A549 (cell line): ENCODE results near the gene HSPB7. TPM values are rescaled to one million over a fixed set of nuclear protein-coding genes. Genes with fewer than 3 reads are reported as not detected.
"Not testable (repeated sequence)": the region's sequence is repeated elsewhere in the genome, so short reads cannot be mapped to it uniquely, and the experiment has no call there.

Source experiments
- ATAC-seq, 2 experiments: fragments of 200-7000 bp in 1 of 2; fragments of >200 bp in 1 of 2; cut with Nextera tagmentation in 1 of 2; cut with Tn5 transposase in 1 of 2; 3 replicates each; pipeline versions ENCODE4 v1.8.0 to v1.9.1; 2018 to 2020; ENCODE audit warnings: mild to moderate bottlenecking in 1 of 2, moderate library complexity in 1 of 2
- CTCF ChIA-PET: fragments of 300-600 bp; sonication (Branson Sonifier 250); formaldehyde crosslinking; extraction: SDS; loops from one replicate; lab custom pipeline; 2021; ENCODE audit warnings: antibody characterized with exemption, inconsistent platforms; lab: Yijun Ruan, JAX
- POLR2A ChIA-PET: fragments of 350-600 bp; formaldehyde crosslinking; extraction: SDS; loops from one replicate; lab custom pipeline; 2021; ENCODE audit warnings: antibody characterized with exemption, inconsistent platforms; lab: Yijun Ruan, JAX
- DNase-seq, 2 experiments: peaks; one replicate each; pipeline versions ENCODE4 v3.0.0 to v3.0.0-alpha.2; 2011 to 2016; ENCODE audit warnings: low read depth in 1 of 2, low spot score in 1 of 2
- FAIRE-seq: peaks from 2 replicates; lab custom pipeline; 2011; peaks lifted over from hg19 to GRCh38; lab: Jason Lieb, UNC
- H3K27ac ChIP-seq, 2 experiments: fragments of >200 bp; sonication (Bioruptor Twin); formaldehyde crosslinking; 3 replicates each; pipeline ENCODE4 v1.5.1; 2016 to 2017
- H3K4me1 ChIP-seq: fragments of >200 bp; sonication (Bioruptor Twin); formaldehyde crosslinking; 3 replicates; pipeline ENCODE4 v1.6.1; 2016
- H3K4me2 ChIP-seq: fragments of >200 bp; sonication (Bioruptor Twin); formaldehyde crosslinking; 3 replicates; pipeline ENCODE4 v1.6.1; 2016
- H3K4me3 ChIP-seq: fragments of >200 bp; sonication (Bioruptor Twin); formaldehyde crosslinking; 3 replicates; pipeline ENCODE4 v1.5.1; 2016
- H3K9me3 ChIP-seq: fragments of >200 bp; sonication (Bioruptor Twin); formaldehyde crosslinking; 3 replicates; pipeline ENCODE4 v1.6.1; 2016
- CBX8 ChIP-seq: fragments of 200-600 bp; sonication (generic); IDR thresholded peaks from 2 replicates; pipeline ENCODE4 v1.6.1; 2016
- CHD2 ChIP-seq: fragments of 150-350 bp; IDR thresholded peaks from 2 replicates; pipeline ENCODE4 v1.6.1; 2014; ENCODE audit warnings: low read length; ENCODE audit not compliant: partially characterized antibody
- CTCF ChIP-seq: fragments of >200 bp; sonication (Bioruptor Twin); formaldehyde crosslinking; IDR thresholded peaks from 3 replicates; pipeline ENCODE4 v1.5.1; 2016
- E2F6 ChIP-seq: IDR thresholded peaks from 2 replicates; pipeline ENCODE4 v1.6.1; 2012; ENCODE audit warnings: low read depth, borderline replicate concordance
- ESRRA ChIP-seq: fragments of 150-350 bp; IDR thresholded peaks from 2 replicates; pipeline ENCODE4 v1.6.1; 2014; ENCODE audit warnings: mild to moderate bottlenecking, low read length, borderline replicate concordance
- FOSB ChIP-seq: fragments of 250-450 bp; sonication (Bioruptor Pico); IDR thresholded peaks from 2 replicates; pipeline ENCODE4 v1.5.0; 2020; ENCODE audit warnings: mild to moderate bottlenecking, moderate library complexity
- FOSL2 ChIP-seq, 2 experiments: fragments of 450-650 bp in 1 of 2; fragments of >200 bp in 1 of 2; sonication (Bioruptor Twin) in 1 of 2; formaldehyde crosslinking; IDR thresholded peaks; 2 replicates each; pipeline versions ENCODE4 v1.5.0 to v1.6.1; 2016 to 2020; ENCODE audit warnings: mild to moderate bottlenecking in 1 of 2, moderate library complexity in 1 of 2
- HES2 ChIP-seq: fragments of >200 bp; sonication (Bioruptor Twin); formaldehyde crosslinking; IDR thresholded peaks from 2 replicates; pipeline ENCODE4 v1.6.1; 2016
- HOXB13 ChIP-seq: fragments of 250-450 bp; sonication (Bioruptor Pico); IDR thresholded peaks from 2 replicates; pipeline ENCODE4 v1.5.0; 2020; ENCODE audit warnings: low read depth, mild to moderate bottlenecking, moderate library complexity
- HOXB5 ChIP-seq: fragments of 250-450 bp; sonication (Bioruptor Pico); IDR thresholded peaks from 2 replicates; pipeline ENCODE4 v1.5.0; 2020; ENCODE audit warnings: mild to moderate bottlenecking, moderate library complexity
- KDM1A ChIP-seq: fragments of 200-600 bp; sonication (generic); IDR thresholded peaks from 2 replicates; pipeline ENCODE4 v1.6.1; 2016; ENCODE audit warnings: low read depth, mild to moderate bottlenecking
- MAFK ChIP-seq: fragments of 450-650 bp; IDR thresholded peaks from 2 replicates; pipeline ENCODE4 v1.6.1; 2014; ENCODE audit not compliant: partially characterized antibody
- MAZ ChIP-seq: fragments of 150-350 bp; IDR thresholded peaks from 2 replicates; pipeline ENCODE4 v1.6.1; 2014; ENCODE audit warnings: antibody characterized with exemption, low read depth, low read length, borderline replicate concordance
- NFE2L2 ChIP-seq: fragments of 150-350 bp; conservative IDR thresholded peaks from 2 replicates; pipeline ENCODE4 v1.6.1; 2014; ENCODE audit warnings: low read length
- NPAS2 ChIP-seq: fragments of 250-450 bp; sonication (Bioruptor Pico); IDR thresholded peaks from 2 replicates; pipeline ENCODE4 v1.8.0; 2022; ENCODE audit warnings: mild to moderate bottlenecking, moderate library complexity, borderline replicate concordance
- RFX5 ChIP-seq: fragments of 450-650 bp; IDR thresholded peaks from 2 replicates; pipeline ENCODE4 v1.7.1; 2014; ENCODE audit warnings: antibody characterized with exemption, mild to moderate bottlenecking, moderate library complexity
- SREBF2 ChIP-seq: fragments of 450-650 bp; IDR thresholded peaks from 2 replicates; pipeline ENCODE4 v1.6.1; 2014; ENCODE audit warnings: mild to moderate bottlenecking, moderate library complexity
- TP53 ChIP-seq: fragments of 250-450 bp; sonication (Bioruptor Pico); IDR thresholded peaks from 2 replicates; pipeline ENCODE4 v1.5.0; 2021; ENCODE audit warnings: mild to moderate bottlenecking, moderate library complexity
- USF2 ChIP-seq: fragments of 450-650 bp; IDR thresholded peaks from 2 replicates; pipeline ENCODE4 v1.6.1; 2014; ENCODE audit warnings: antibody characterized with exemption
- WGBS: methylation state at CpG from one replicate; pipeline ENCODE4 v1.1.6; 2017; ENCODE audit errors: missing lambda C conversion rate; 5-methylcytosine and 5-hydroxymethylcytosine counted together
- polyA plus RNA-seq, 4 experiments: library from polyadenylated mRNA; depleted of rRNA in 3 of 4; stranded (reverse); fragments of >200 nt; fragmentation: RNase III in 1 of 4; extraction: RNeasy Plus Mini Kit Qiagen cat#74134 plus additional on column Dnase treatment in 1 of 4; gene quantifications; 2 replicates in 3 of 4; 3 replicates in 1 of 4; pipeline ENCODE4 v1.2.3, GENCODE V29; 2011 to 2017

HSPB7 gene
- polyA plus RNA-seq, 2 of the 4 experiments (the other 2 are of a cell fraction), result not detected

- no peak for TF ChIP-seq CTCF
- TF ChIP-seq KDM1A, result no peak
- TF ChIP-seq RFX5, result no peak
- TF ChIP-seq NPAS2 (CRISPR knock-in tag), result no peak
- TF ChIP-seq MAZ, result no peak
- no peak for TF ChIP-seq TP53
- TF ChIP-seq FOSL2 (IDR thresholded peaks at IDR 0.05), result no peak
- no peak for TF ChIP-seq FOSL2 (CRISPR knock-in tag; IDR thresholded peaks at IDR 0.05)
- no peak for TF ChIP-seq CHD2
- TF ChIP-seq, all 56 proteins: peak for 0
Measured at GRCh38 chr1:16063226-16063829, 45.5 kb upstream of the HSPB7 start (continued).

GRCh38 chr1:16062687-16063075 lies 44.8 kb upstream of the HSPB7 start:
- POLR2A ChIA-PET, FAIRE-seq: not testable (repeated sequence)

GRCh38 chr1:16061989-16062686 lies 44.3 kb upstream of the HSPB7 start:
- WGBS, result 79% methylated on average over 13 of the region's 18 CpGs
- H3K4me2 ChIP-seq, H3K27ac ChIP-seq, DNase-seq, POLR2A ChIA-PET, H3K9me3 ChIP-seq, FAIRE-seq, H3K4me3 ChIP-seq, ATAC-seq, H3K4me1 ChIP-seq: not testable (repeated sequence)
- CTCF ChIA-PET, result interaction anchor here (0.9 to 2.4 kb wide), 3 partner anchors 8 to 29 kb away, joined by 3 to 9 read pairs (median 3); partner anchors contain the start of gene FAM131C

More at GRCh38 chr1:16062687-16063075, 44.8 kb upstream of the HSPB7 start:
- H3K27ac ChIP-seq, H3K4me3 ChIP-seq, H3K4me2 ChIP-seq, DNase-seq, H3K9me3 ChIP-seq, ATAC-seq: not testable (repeated sequence)
- CTCF ChIA-PET, result interaction anchor here (0.9 kb wide), 1 partner anchor 29 kb away, joined by 3 read pairs; no protein-coding TSS in a partner anchor
- WGBS, result 85% methylated on average over 9 of the region's 9 CpGs
- peaks cover 13% of the 10 kb centered on the region for H3K4me1 ChIP-seq

GRCh38 chr1:16061266-16061665 lies 43.4 kb upstream of the HSPB7 start:
- no peak for ATAC-seq
- Histone ChIP-seq H3K4me2 (no peak overlapping the region), H3K9me3 (no peaks in the 10 kb centered on the region), H3K4me1 (no peaks in the 10 kb centered on the region; the same call in 2 of the 3 replicates), H3K27ac (no peak overlapping the region), H3K4me3 (no peak overlapping the region)
- no peak for FAIRE-seq
- ChIA-PET POLR2A (no interaction called here), CTCF (interaction anchor here (1.1 to 2.4 kb wide), 2 partner anchors 9 to 11 kb away, joined by 3 to 9 read pairs; partner anchors contain the start of gene FAM131C)
- no peak for DNase-seq
- 73% methylated on average over 3 of the region's 3 CpGs for WGBS
- TF ChIP-seq E2F6 (no peak), CBX8 (no peak), SREBF2 (no peak), HOXB13 (no peak), HOXB5 (CRISPR knock-in tag) (no peak), CTCF (no peak), FOSB (CRISPR knock-in tag) (no peak), NPAS2 (CRISPR knock-in tag) (no peak), NFE2L2 (no peak), HES2 (no peak), ESRRA (no peak), MAFK (no peak), USF2 (no peak)
